NCI-H345 (cell line): ENCODE results near the gene POLQ.
"Not testable (repeated sequence)": the region's sequence is repeated elsewhere in the genome, so short reads cannot be mapped to it uniquely, and the experiment has no call there.

Source experiments
- DNase-seq: peaks from one replicate; lab custom pipeline; 2025; lab: John Stamatoyannopoulos, UW

Gene POLQ

DNA sequence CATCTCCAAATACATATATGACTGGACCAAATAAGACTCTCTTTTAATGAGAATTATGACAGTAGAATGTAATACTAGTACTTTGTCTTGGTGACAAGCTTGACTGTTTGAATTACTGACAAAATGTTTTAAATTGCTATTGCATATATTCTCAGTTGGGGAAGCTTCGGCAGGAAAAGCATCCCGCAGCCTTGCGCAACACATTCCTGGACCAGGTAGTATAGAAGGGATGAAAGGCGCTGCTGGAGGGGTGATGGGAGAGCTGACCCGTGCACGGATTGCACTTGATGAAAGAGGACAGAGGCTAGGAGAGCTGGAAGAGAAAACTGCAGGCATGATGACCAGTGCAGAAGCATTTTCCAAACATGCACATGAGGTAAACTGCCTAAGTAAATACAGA lies 127.6 kb downstream of the POLQ start:
- no peak for DNase-seq

DNA sequence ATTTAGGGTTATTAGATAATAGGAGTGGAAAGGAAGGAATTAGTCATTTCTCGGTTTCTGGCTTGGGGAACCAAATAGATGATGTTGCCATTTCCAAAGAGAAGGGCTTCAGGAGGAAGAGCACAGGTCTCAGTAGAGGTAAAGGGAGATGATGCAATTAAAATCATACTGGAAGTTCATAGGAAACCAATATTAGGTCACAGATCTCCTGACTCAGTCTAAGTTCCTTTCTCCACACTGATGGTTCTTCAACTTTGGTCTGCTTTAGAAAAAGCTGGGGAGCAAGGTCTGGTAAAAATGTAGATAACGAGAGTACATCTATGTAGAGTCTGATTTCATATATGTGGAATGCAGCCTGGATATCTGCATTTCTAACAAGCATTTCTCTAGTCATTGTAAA lies 130.9 kb downstream of the POLQ start:
- DNase-seq: no peak

DNA sequence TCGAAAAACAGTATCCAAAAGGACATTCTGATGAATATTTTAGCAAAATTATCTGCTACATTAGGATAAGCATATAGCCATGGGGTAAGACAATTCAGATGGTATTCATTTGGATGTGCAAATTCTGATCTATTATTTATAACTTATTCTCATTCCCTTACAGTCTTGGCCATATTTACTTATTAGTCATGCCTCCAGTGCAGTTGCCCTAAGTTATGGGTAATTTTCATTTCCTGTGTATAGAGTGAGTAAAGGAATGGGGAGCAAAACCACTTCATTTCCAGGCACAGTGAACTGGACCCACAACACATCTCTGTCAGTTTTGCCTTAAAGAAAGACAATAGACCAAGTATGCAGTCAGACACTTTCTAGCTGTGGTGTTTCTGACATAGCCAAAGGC lies 134.3 kb downstream of the POLQ start:
- no peak for DNase-seq

DNA sequence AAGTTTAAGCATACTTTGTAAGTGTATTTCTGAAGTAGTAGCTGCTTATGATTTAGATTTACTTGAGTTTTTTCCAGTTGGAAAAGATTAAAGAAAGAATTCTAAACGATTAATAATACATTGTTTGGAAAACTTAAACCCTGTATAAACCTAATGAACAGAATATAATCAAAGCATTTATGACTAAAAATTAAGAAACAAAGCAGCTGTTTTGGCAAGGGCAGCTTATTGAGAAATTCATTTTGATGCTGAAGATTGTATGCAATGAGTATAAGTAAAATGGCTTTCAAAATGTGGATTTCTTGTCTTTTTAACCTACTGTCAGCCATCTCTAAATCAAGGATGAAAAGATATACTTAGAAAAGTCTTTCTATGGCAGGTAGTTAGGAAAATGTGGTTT lies 140.2 kb downstream of the POLQ start:
- no peak for DNase-seq

DNA sequence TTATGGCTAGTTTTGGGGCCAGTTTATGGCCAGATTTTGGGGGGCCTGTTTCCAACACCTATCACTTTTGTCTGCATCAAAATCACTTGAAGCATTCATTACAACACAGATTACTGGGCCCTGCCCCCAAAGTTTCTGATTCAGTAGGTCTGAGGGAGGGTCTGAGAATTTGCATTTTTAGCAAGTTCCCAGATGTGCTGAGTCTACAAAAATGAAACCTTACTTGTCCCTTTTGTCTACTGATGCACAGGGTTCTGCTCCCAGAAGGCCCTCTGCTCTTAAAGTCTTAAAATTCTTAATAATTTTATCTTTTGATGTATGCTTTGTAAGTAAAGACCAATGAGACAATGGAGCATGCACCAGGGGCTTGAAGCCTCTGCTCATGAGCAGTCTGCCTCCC lies 146.0 kb downstream of the POLQ start:
- no peak for DNase-seq

DNA sequence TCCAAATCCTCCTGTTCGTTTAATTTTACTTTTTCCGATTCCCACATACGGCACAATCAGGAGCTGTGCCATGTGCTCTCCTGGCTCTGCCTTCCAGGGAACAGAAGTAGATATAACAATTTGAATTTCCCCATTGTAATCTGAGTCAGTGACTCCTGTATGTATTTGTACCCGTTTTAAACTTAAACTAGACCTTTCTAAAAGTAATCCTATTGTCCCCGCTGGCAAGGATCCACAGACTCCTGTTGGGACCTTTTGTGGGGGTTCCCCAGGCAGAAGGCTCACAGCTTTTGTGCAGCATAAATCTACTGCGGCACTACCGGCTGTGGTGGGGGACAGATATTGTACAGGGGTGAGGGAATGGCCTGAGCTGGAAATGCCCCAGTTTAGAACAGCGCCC lies 147.7 kb downstream of the POLQ start:
- DNase-seq: not testable (repeated sequence)

DNA sequence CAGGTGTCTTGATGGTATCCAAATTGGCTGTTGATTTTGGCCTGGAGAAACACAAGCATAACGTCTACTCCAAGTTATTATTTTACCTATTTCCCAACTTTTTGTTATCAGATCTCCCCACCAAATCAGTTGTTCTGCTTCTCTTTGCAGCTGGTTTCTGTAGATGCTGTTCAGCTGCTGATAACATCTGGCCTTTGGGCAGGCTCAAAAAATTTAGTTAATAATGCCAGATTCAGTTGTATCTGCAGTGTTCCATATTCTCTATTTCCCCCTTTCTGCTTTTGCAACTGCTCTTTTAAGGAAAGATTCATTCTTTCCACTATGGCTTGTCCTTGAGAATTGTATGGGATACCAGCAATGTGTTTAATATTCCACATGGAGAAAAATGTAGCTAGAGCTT lies 149.8 kb downstream of the POLQ start:
- DNase-seq: not testable (repeated sequence)

DNA sequence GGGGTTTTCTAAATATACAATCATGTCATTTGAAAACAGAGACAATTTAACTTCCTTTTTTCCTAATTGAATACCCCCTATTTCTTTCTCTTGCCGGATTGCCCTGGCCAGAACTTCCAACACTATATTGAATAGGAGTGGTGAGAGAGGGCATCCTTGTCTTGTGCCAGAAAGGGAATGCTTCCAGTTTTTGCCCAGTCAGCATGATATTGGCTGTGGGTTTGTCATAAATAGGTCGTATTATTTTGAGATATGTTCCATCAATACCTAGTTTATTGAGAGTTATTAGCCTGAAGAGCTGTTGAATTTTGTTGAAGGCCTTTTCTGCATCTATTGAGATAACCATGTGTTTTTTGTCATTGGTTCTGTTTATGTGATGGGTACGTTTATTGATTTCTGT lies 157.5 kb downstream of the POLQ start:
- not testable (repeated sequence) for DNase-seq
